AG04450 (cell line): ENCODE results near the gene BBS9. TPM values are rescaled to one million over a fixed set of nuclear protein-coding genes. Genes with fewer than 3 reads are reported as not detected.

ENCODE experiments used
- CTCF ChIA-PET: fragments of 300-600, 350-600 bp; formaldehyde crosslinking; extraction: SDS; loops from one replicate; lab custom pipeline; 2022; ENCODE audit warnings: antibody characterized with exemption, inconsistent platforms; lab: Charles Lee
- POLR2A ChIA-PET: fragments of 350-600 bp; formaldehyde crosslinking; extraction: SDS; loops from one replicate; lab custom pipeline; 2021; ENCODE audit warnings: antibody characterized with exemption, inconsistent platforms; lab: Yijun Ruan, JAX
- DNase-seq: peaks from one replicate; pipeline ENCODE4 v3.0.0-alpha.2; 2011; ENCODE audit warnings: low read depth, low spot score
- H3K27ac ChIP-seq: one replicate; pipeline ENCODE4 v1.5.1; 2012; ENCODE audit warnings: low read depth, low read length, control low read depth
- H3K27me3 ChIP-seq: one replicate; pipeline ENCODE4 v1.6.0; 2012; ENCODE audit warnings: low read length; ENCODE audit not compliant: control insufficient read depth, insufficient read depth
- H3K4me3 ChIP-seq: 2 replicates; pipeline ENCODE4 v1.5.1; 2011; ENCODE audit warnings: mild to moderate bottlenecking, low read depth, low read length, control low read depth
- H3K9me3 ChIP-seq: 2 replicates; pipeline ENCODE4 v1.5.1; 2012; ENCODE audit warnings: low read length; ENCODE audit not compliant: control insufficient read depth, insufficient read depth
- polyA plus RNA-seq: library from polyadenylated mRNA; depleted of rRNA; stranded (reverse); fragments of >200 nt; gene quantifications from 2 replicates; pipeline ENCODE4 v1.2.3, GENCODE V29; 2011
- TF ChIP-seq, protein P1 (sequence below): IDR thresholded peaks from 2 replicates; pipeline ENCODE4 v1.5.1; 2011; ENCODE audit warnings: low read depth, low read length, control low read depth, inconsistent platforms

BBS9 gene
- polyA plus RNA-seq, 1 experiment = 15.6 TPM

DNA sequence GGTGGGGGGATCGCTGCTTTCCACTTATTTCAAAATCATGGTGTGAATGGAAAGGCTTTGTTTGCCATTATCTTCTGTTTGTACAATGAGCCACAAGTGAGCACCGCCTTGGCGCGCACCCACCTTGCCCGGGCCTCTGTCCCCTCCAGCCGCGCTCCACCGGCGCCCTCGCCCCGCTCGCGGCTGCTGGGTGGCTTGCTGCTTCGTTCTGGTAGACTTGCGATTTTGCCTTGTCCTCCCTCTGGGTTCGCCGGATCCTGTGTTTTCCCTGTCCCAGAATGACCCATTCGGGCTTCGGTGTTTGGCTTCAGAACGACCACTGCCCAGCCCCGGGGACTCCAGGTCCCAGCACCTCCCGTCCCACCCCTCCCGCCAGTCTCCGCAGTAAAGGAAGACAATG, 503.0 kb downstream of the BBS9 start:
- TF ChIP-seq, protein P1, sequence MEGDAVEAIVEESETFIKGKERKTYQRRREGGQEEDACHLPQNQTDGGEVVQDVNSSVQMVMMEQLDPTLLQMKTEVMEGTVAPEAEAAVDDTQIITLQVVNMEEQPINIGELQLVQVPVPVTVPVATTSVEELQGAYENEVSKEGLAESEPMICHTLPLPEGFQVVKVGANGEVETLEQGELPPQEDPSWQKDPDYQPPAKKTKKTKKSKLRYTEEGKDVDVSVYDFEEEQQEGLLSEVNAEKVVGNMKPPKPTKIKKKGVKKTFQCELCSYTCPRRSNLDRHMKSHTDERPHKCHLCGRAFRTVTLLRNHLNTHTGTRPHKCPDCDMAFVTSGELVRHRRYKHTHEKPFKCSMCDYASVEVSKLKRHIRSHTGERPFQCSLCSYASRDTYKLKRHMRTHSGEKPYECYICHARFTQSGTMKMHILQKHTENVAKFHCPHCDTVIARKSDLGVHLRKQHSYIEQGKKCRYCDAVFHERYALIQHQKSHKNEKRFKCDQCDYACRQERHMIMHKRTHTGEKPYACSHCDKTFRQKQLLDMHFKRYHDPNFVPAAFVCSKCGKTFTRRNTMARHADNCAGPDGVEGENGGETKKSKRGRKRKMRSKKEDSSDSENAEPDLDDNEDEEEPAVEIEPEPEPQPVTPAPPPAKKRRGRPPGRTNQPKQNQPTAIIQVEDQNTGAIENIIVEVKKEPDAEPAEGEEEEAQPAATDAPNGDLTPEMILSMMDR = no peak
- no peak overlapping the region for H3K4me3 ChIP-seq
- no peaks in the 10 kb centered on the region; the same call in 1 of the 2 replicates for H3K9me3 ChIP-seq
- no peak overlapping the region for H3K27ac ChIP-seq
- no peaks in the 10 kb centered on the region for H3K27me3 ChIP-seq
- CTCF ChIA-PET = no interaction called here
- POLR2A ChIA-PET = no interaction called here
- no peak for DNase-seq

DNA sequence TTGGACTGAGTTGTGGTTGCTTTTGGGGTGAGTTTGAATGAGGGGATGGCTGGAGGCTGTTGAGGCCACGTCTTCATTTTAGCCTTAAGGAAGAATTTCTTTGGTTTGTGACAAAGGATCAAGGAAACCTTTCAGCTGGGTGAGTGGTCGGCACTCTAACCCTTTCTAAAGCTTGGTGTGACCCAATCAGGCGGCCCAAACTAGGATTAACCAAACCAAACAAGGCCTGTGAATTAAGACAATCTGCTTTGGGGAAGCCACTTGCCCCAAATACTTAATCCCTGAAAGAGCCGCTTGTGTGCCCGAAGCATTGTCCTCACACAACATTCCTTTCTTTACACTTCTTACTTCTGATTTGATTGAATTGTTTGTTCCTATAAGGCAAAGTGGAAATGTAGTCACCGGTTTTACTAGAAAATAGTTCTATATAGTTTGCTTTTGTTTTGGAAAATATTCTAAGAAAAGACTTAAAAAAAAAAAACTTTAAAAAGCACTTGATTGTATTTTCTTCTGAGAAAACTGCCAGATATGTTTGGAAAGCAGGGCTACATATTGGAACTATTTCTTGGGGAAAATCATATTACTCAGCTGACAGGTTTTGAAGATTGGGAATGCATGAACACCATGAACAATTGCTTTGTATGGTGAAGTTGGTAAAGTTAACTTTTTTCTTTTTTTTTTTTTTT, 503.6 kb downstream of the BBS9 start:
- TF ChIP-seq, protein P1 = no peak
- CTCF ChIA-PET = no interaction called here

DNA sequence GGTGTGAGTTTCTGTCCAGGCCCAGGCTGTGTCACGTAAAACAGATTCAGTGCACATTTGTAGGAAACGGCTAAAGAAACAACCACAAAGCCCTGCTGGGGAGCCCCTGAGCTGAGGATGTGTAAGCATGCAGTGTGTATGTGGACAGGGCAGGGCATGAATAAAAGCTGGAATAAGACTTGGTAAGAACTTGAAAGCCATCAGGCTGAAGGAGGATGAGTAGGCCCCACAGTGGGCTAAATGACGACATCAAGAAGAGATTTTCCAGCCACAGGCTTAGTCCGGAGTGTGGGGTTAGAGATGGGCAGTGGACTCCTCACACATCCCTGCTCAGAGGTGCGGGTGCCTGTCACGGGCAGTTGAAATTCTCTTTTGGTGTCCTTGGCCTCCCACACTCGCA, 505.2 kb downstream of the BBS9 start:
- TF ChIP-seq, protein P1 = no peak
- ChIA-PET CTCF (no interaction called here), POLR2A (no interaction called here)
- H3K27me3 ChIP-seq = no peaks in the 10 kb centered on the region
- H3K4me3 ChIP-seq = no peak overlapping the region
- no peaks in the 10 kb centered on the region; the same call in 1 of the 2 replicates for H3K9me3 ChIP-seq
- H3K27ac ChIP-seq = no peak overlapping the region
- no peak for DNase-seq

More for the DNA sequence above, 503.6 kb downstream of the BBS9 start:
- Histone ChIP-seq H3K27me3 (no peaks in the 10 kb centered on the region), H3K4me3 (no peak overlapping the region), H3K9me3 (no peaks in the 10 kb centered on the region; the same call in 1 of the 2 replicates), H3K27ac (no peak overlapping the region)
- POLR2A ChIA-PET = no interaction called here
- no peak for DNase-seq

DNA sequence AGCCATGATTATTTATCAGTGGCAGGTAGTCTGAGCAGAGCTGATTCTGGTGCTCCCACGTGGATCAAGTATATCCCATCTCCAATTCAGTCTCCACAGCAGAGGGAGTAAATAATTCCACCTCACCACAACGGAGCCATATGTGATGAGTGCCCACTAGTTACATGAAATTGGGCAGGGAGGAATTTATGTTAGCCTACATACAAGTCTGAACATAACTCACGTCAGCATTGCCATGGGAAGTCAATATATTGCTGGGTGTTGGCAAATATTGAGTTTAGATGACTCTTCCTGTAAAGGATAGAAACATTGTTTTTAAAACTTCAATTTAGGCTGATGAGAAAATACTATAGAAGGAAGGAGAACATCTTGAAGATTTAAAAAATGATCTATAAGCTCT, 507.0 kb downstream of the BBS9 start:
- POLR2A ChIA-PET = no interaction called here
- Histone ChIP-seq H3K27ac (no peak overlapping the region), H3K27me3 (no peaks in the 10 kb centered on the region), H3K9me3 (no peaks in the 10 kb centered on the region; the same call in 1 of the 2 replicates), H3K4me3 (no peak overlapping the region)
- TF ChIP-seq, protein P1 = no peak
- CTCF ChIA-PET = no interaction called here
- no peak for DNase-seq

DNA sequence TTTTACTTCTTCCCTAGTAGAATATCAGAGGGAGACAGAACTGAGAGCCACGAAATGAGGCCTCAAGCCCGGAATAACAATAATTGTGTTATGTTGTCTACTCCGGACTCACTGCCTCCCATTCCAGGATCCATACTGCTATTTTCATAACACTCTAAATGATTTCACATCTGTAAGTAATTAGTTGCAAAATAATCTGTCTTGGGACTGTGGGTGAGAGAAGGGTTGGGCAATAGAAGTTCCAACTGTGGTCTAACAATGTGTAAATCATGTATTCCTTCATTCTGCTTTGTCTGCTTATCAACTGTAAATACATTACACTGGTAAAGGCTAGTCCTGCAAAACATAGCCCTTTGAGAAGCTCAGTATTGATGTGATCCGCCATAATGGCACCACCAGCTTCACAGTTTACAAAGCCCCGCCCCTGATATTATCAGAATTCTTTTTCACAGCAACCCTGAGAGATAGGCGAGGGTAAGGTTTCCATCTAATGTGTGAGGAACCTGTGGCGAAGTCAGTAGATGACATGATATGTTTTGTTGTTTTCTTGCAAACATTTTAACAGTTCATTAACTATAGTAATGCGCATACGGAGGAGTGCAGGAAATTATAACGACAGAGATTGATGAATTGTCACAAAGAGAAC, 510.3 kb downstream of the BBS9 start:
- CTCF ChIA-PET = interaction anchor here (0.7 kb wide), 1 partner anchor 178 kb away, joined by 3 read pairs; no protein-coding TSS in a partner anchor
- TF ChIP-seq, protein P1 = no peak
- POLR2A ChIA-PET = no interaction called here
- Histone ChIP-seq H3K27me3 (no peaks in the 10 kb centered on the region), H3K27ac (no peak overlapping the region), H3K4me3 (no peak overlapping the region), H3K9me3 (no peaks in the 10 kb centered on the region; the same call in 1 of the 2 replicates)
- DNase-seq = no peak
